ENCODE measurements around the gene LPCAT1.
"Not testable (repeated sequence)": the region's sequence is repeated elsewhere in the genome, so short reads cannot be mapped to it uniquely, and the experiment has no call there.

LPCAT1 gene

GRCh38 chr5:1521671-1522600, 1.8 kb downstream of the LPCAT1 start:
- DNase-seq (ENCODE audit: low read depth), result peak; percentile 84

GRCh38 chr5:1520791-1521453, 2.8 kb downstream of the LPCAT1 start:
- DNase-seq (ENCODE audit: low read depth), result no peak

- no peak for DNase-seq (ENCODE audit: low read depth)
Measured at GRCh38 chr5:1519631-1520210, 4.0 kb downstream of the LPCAT1 start.

- DNase-seq (ENCODE audit: low read depth), result no peak
Measured at GRCh38 chr5:1517838-1518237, 5.9 kb downstream of the LPCAT1 start.

GRCh38 chr5:1516615-1517601, 6.9 kb downstream of the LPCAT1 start:
- peak; percentile 51 for DNase-seq (ENCODE audit: low read depth)

GRCh38 chr5:1515921-1516571, 7.7 kb downstream of the LPCAT1 start:
- DNase-seq (ENCODE audit: low read depth), result peak; percentile 58

- DNase-seq (ENCODE audit: low read depth), result no peak
Measured at GRCh38 chr5:1515311-1515920, 8.3 kb downstream of the LPCAT1 start.

GRCh38 chr5:1514819-1515310, 8.9 kb downstream of the LPCAT1 start:
- not testable (repeated sequence) for DNase-seq (ENCODE audit: low read depth)

- no peak for DNase-seq (ENCODE audit: low read depth)
Measured at GRCh38 chr5:1514027-1514818, 9.5 kb downstream of the LPCAT1 start.

- no peak for DNase-seq (ENCODE audit: low read depth)
Measured at GRCh38 chr5:1513326-1514026, 10.3 kb downstream of the LPCAT1 start.

- no peak for DNase-seq (ENCODE audit: low read depth)
Measured at GRCh38 chr5:1512541-1513291, 11.0 kb downstream of the LPCAT1 start.

GRCh38 chr5:1511651-1512540, 11.9 kb downstream of the LPCAT1 start:
- DNase-seq (ENCODE audit: low read depth), result peak; percentile 80

GRCh38 chr5:1511048-1511447, 12.7 kb downstream of the LPCAT1 start:
- no peak for DNase-seq (ENCODE audit: low read depth)

- no peak for DNase-seq (ENCODE audit: low read depth)
Measured at GRCh38 chr5:1510631-1511030, 13.1 kb downstream of the LPCAT1 start.

GRCh38 chr5:1510151-1510561, 13.6 kb downstream of the LPCAT1 start:
- no peak for DNase-seq (ENCODE audit: low read depth)

GRCh38 chr5:1509346-1510085, 14.2 kb downstream of the LPCAT1 start:
- no peak for DNase-seq (ENCODE audit: low read depth)
